ENCODE data around the gene EEF1B2.
A peak's percentile ranks its signal among the peaks of the same experiment; 100 is the strongest.
"Not testable (repeated sequence)": the region's sequence is repeated elsewhere in the genome, so short reads cannot be mapped to it uniquely, and the experiment has no call there.

The EEF1B2 gene

GRCh38 chr2:206159346-206160124 lies at the start of gene EEF1B2, which contains the start of gene NDUFS1:
TSS of gene EEF1B2 (plus strand) at chr2:206159895. CDS start at chr2:206159980, 85 bp downstream.
TSS of gene NDUFS1 (minus strand) at chr2:206159444. CDS start at chr2:206153678, 5,766 bp downstream.
- TF ChIP-seq CTCF (IDR thresholded peaks at IDR 0.05; ENCODE audit: low read depth, low read length): no peak
- peak within 1 kb of the TSS; percentile 99 for H3K4me3 ChIP-seq (ENCODE audit: low read depth, low read length)

- TF ChIP-seq CTCF (IDR thresholded peaks at IDR 0.05; ENCODE audit: low read depth, low read length): no peak
Observed at GRCh38 chr2:206112108-206112507, 47.6 kb upstream of the EEF1B2 start.

GRCh38 chr2:206112846-206113547 lies 46.7 kb upstream of the EEF1B2 start:
- no peak for TF ChIP-seq CTCF (IDR thresholded peaks at IDR 0.05; ENCODE audit: low read depth, low read length)
- H3K4me3 ChIP-seq (ENCODE audit: low read depth, low read length): no peak overlapping the region

More at GRCh38 chr2:206112108-206112507, 47.6 kb upstream of the EEF1B2 start:
- H3K4me3 ChIP-seq (ENCODE audit: low read depth, low read length): no peak overlapping the region

- TF ChIP-seq CTCF (IDR thresholded peaks at IDR 0.05; ENCODE audit: low read depth, low read length): no peak
- H3K4me3 ChIP-seq (ENCODE audit: low read depth, low read length): no peak overlapping the region
Observed at GRCh38 chr2:206115026-206115578, 44.6 kb upstream of the EEF1B2 start.

GRCh38 chr2:206116278-206116677 lies 43.4 kb upstream of the EEF1B2 start:
- no peak overlapping the region for H3K4me3 ChIP-seq (ENCODE audit: low read depth, low read length)
- TF ChIP-seq CTCF (IDR thresholded peaks at IDR 0.05; ENCODE audit: low read depth, low read length): no peak

- H3K4me3 ChIP-seq (ENCODE audit: low read depth, low read length): not testable (repeated sequence)
Observed at GRCh38 chr2:206122569-206122968, 37.1 kb upstream of the EEF1B2 start.

- no peak for TF ChIP-seq CTCF (IDR thresholded peaks at IDR 0.05; ENCODE audit: low read depth, low read length)
- no peak overlapping the region for H3K4me3 ChIP-seq (ENCODE audit: low read depth, low read length)
Observed at GRCh38 chr2:206125901-206126300, 33.8 kb upstream of the EEF1B2 start.

All from WI38 (cell line).